GM18909 (cell line): ENCODE data around the gene UST.
"Not testable (repeated sequence)": the region's sequence is repeated elsewhere in the genome, so short reads cannot be mapped to it uniquely, and the experiment has no call there.

Experiments used
- ATAC-seq: cut with Tn5 transposase; IDR thresholded peaks from one replicate; pipeline ENCODE4 v1.9.1; 2021; ENCODE audit warnings: mild to moderate bottlenecking; ENCODE audit not compliant: unreplicated experiment, poor library complexity

The UST gene

DNA sequence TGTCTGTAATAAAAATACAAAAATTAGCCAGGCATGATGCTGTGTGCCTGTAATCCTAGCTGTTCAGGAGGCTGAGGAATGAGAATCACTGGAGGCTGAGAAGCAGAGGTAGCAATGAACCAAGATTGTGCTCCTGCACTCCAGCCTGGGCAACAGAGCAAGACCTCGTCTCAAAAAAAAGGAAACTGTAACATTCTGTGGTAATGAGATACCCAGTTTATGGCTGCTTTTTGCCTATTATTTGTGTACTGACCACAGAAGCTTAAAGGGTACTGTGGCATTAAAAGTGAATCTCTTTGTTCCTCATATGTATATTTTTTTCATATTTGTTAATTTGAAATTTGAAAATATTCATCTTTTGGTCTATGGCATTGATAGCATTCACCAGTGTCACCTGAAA lies 185.4 kb downstream of the UST start:
- ATAC-seq, result no peak

DNA sequence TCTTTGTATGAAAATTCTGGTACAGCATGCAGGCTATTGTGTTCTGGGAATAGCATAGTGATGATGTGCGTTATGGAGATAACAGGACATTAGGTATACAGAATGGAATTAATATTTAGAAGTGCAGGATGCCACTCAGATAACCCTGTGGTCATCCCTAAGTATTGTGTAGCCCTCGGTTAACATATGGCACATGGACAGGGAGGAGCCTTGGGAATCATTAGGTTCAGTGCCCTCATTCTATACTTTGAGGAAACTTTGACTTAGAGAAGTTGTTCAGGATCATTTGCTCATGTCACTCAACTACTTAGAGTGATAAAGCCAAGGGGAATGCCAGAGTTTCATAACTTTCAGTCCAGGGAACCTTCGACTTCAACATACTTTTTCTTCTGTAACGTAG lies 185.9 kb downstream of the UST start:
- ATAC-seq, result no peak

DNA sequence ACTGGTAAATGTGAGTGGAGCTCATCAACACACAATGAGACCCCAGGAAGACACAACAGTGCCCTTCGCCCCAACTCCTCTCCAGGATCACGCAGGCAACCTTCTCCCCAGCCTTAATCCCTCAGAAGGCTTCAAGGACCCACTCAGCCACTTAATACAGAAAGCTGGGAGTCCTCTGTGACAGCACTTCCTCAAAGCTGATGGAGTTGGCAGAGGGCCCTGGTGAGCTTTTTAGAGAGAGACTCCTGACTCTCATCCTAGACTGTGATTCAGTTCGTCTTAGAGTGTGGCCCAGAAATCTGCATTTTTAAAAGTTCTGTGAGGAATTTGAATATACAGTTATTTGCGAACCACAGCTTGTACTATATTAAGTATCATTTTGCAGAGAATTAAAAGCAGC lies 187.7 kb downstream of the UST start:
- no peak for ATAC-seq

DNA sequence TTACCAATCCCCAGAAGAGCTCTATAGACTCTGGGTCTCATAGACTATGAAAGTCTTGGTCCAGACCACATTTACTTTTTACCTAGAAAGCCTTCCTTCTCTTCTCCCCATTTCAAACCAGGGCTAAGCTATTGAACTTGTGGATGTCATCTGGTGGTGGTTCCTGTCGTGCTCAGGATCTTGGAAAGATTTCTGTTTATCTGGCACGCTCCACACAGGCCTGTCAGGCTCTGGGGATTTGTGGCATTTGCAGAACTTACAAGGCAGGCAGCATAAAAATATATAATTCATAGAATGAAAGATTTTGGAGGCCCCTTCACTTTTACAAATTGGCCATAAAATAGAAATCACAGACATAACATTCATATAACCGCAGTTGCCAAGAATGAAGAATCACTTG lies 188.1 kb downstream of the UST start:
- no peak for ATAC-seq

DNA sequence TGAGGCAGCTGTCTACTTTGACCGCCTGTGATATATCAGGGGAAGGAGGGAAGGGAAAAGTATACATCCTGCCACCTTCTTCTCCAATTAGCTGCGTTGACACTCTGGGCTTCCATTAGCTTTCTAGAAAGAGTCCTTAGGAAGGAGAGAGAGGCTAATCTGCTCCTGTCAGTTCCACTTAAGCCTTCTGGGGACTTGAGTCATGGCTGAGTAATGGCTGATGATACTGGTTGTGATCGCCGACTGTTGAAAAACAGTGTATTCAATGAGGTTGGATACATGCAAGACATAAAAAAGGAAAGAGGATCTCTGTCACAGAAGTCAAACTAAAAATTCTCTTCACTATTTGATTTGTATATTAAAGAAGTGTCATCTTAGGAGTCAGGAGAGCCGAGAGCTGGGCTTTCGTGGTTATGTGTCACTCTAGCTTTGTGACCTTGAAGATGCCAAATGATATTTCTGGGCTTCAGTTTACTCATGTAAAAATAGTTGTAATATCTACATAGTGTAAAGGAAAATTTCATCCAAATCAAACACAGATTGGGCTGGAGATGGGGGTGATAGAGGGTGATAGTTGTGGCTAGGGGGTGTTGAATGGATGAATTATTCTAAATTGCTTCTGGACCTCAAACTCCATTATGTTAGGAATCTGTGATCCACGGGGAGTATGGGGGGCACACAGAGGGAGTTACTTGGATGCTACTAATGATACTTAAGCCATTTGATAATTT lies 189.0 kb downstream of the UST start:
- no peak for ATAC-seq

DNA sequence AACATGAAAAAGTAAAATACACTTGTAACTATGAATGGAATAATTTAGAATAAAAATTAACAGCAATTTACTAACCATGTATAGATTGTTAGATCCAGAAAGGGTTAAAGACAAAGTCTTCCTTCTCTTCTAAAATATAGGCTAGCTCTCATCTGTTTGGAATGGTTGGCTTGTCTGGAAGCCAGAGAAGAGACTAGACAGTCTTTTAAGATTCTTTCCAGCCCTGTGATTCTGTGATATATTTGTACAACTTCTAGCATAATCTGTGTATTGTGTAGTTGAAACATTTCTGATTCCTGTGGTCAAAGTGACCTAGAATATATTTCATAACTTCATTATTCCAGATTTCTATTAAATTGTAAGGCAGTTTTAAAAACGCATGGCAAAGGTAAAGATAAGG lies 196.6 kb downstream of the UST start:
- no peak for ATAC-seq

DNA sequence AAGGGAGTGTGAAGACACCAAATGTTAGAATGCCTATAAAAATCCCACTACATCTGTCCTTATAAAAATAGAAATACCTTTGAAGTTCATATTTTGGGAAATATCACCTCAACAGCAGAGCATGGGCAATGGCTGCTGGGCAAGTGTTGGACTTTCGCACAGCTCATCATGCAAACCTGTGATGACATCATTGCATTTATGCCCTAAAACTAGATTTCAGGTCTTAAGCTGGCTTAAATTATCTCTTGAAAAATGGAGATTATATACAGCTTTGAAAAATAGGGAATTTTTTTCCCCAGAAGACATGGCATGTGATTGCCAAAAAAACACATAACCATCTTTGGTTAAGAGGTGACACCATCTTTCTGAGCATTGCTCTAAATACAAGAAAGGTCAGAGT lies 197.8 kb downstream of the UST start:
- ATAC-seq, result no peak

DNA sequence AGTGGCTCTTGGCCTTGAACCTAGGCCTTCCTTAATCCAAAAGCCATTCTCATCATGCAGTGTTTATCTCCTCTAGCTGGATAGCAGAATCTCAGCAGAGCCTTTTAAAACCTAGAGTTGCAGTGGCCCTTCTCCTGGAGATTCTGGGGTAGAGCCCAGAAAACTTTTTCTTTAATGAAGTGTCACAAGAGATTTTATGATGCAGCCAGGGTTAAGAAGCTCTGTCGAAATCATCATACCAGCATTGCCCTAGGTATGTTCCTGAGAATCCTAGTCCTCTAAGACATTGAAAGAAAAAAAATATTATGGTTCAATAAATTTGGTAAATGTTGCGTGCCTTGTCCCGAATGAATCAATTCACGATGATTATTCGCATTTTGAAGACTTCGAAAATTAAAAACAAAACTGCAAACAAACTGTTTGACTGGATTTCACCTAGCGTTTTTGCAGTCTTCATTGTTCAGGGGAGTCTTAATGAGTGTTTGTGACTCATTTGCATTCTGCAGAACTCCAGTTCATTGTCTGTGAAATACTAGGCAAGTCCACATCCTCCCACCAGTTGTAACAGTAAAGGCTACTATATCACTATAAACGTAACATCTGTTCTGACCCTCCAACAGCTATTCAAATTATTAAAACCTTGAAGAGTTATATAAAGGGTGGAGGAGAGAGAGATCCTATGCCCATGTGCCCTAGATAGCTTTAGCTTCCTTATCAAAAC lies 198.6 kb downstream of the UST start:
- no peak for ATAC-seq

DNA sequence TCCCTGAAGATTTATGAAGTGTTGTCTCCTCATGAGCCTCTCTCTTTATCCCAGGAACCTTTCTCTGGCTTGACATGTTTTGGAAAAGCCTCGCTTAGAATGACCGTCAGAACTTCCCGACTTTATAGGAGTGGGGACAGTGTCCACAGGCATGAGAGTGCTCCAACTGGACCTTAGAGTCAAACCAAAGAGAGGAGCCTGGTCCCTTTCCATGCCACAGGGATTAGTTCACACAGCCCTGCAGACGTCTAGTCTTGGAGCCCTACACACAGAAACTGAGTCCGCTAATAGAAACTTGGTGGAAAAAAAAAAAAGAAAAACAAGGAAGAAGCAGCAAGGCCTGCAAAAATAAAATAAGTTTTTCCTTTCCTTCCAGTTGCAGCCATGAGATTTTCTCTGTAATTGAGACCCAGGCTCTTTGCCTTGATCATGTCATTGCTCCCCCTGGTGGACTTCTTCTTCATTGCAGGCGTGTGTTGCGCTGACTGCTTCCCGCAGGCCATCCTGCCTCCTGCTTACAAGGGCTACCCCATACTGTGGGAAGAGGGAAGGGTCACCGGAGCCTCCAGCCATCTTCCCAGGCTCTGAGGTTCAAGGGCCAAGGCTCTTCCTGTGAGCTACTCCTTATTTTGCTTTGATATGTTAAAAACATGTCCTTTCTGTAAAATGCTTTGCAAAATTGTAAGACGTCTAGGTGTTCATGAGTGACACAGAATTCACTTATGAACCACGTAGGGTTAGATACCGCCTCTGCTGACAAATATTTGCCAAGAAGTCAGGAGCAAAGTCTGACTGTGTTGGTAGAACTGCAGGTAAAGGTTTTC lies 201.0 kb downstream of the UST start:
- ATAC-seq, result peak; percentile 80

DNA sequence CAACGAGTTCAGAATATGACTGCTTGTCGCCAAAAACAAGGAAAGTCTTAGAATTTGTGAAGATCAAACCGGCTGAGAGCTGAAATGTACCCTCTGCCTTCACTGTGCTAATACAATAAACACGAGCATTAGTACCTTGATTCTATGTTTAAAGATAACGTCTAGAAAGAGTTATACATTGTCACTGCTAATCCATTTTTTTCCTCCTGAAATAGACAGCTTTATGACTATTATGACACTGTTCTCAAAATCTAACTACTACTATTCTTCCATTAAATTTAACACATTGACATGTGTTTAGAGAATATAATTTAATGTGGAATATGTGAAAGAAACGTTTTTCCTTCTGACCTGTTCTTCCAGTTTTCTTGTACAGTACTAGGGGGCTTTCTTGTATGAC lies 204.8 kb downstream of the UST start:
- no peak for ATAC-seq

DNA sequence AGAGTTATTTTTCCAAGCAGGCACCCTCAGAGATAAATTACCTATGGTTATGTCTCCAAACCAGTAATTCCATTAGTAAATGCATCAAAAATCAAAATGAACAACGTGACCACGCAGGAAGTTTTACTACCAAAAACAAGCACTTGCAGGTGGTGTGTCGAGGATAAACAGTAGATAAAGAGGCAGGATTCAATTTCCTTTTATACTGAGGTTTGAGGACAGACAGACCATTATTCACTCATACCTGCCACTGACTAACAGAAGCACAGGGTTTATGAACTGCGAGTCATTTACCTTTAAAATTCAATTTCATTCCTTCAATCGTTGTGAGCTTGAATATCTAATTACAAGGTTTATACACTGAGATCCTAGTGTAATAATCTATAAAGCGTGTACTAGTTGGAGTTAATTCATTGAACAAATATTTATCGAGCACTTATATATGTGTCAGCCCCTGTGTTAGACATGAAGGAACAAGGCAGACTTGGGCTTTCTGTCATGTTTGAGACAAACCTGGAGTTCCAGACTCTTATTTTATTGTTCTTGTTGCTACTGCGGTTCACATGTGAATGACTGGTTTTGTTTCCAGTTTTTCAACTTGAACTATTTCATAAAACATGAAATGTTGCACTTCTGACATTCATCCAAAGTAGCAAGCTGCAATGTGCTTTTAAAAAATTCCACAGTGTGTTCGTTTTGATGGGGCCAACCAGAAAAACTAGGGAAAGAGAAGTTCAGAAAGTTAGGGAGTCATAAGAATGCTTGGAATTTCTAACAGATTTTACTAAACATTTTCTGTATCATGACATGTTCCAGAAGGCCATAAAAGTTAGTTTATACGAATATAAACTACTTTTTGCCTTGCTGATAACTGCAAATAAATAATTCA lies 205.6 kb downstream of the UST start:
- ATAC-seq, result no peak

DNA sequence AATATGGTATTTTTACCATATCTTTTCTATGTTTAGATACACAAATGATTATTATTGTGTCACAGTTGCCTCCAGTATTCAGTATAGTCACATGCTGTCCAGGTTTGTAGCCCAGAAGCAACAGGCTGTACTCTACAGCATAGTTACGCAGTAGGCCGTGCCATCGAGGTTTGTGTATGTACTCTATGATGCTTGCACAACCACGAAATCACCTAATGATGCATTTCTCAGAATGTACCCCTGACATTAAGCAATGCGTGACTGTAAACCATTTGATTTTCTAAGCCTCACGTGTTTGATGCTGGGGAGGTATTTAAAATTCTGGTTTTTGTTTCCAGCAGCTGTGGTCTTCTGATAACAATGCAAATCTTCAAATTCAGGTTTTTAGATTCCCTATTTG lies 207.6 kb downstream of the UST start:
- no peak for ATAC-seq

DNA sequence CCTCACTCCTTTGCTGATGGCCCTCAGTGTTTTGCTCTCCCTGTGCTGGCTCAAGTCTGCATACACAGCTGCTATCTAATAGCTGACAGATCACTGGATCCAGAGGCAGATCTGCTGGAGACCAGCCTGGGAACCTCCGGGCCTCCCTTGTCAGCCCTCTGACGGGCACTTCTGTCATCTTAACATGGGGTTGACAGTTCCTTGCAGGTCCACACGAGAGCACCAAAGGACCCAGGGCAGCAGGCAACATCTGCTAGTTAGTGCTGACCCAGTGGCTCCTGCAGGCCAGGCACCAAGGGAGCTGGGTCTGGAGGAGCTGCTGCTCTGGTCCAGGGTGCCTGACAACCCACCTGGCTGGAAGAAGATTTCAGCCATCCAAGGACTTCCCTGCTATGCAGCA lies 208.1 kb downstream of the UST start:
- ATAC-seq, result no peak

DNA sequence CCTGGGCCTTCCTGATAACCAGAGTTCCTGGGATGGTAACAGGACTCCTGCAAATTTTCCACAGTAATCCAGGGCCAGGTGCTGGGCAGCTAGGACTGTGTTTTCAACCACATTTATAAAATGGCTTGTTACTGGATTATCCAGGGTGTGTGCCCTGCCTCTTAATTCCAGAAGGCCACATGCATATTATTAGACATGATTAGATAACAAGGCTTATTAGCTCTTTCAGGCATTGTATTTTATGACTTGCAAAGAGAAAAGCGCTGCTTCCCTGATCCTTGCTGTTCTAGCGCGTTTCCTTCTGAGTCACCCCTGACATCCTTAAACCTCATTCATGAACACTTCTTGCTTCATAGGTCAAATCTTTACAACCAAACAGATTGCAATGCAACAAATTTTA lies 208.6 kb downstream of the UST start:
- ATAC-seq, result no peak

DNA sequence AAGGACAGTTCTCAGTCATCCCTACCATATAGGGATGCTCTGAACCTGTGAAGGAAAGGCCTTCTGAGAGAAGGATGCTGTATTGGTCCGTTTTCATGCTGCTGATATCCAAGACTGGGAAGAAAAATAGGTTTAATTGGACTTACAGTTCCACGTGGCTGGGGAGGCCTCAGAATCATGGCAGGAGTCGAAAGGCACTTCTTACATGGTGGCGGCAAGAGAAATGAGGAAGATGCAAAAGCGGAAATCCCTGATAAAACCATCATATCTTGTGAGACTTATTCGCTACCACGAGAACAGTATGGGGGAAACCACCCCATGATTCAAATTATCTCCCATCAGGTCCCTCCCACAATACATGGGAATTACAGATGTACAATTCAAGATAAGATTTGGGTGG lies 209.3 kb downstream of the UST start:
- not testable (repeated sequence) for ATAC-seq

DNA sequence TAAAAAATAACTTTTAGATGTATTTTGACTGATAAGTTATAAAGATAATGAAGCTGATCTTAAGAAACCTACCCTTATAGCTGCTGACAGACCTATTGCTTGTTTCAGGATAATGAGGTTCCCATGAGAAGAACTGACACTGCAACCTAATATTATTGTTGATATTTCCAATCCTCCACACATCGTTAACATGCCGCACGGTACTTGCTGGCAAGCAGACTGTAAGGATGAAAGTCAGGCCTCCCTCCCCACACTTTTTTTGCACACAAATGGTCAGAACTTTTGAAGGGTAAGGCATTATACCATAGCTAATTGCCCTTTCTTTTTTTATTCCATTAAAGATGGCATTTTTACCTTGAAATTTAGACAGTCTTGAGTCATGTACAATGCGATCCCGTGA lies 210.9 kb downstream of the UST start:
- no peak for ATAC-seq

DNA sequence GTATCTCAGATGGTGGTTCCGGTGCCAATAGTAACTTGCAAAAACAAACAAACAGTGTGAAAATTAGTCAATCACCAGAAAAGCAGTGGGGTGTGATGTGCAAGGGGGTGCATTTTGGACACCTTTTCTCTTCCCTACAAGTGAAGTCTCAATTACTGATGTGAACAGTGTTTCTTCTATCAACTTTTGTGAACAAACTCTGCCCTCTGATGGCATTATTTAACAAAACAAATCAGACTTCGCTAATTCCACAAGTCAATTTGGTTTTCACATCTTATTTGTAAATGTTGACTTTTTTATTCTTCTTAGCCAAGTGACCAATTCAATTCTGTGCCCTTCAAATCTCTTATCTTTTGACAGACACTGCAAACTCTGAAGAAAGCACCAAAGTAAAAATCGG lies 212.2 kb downstream of the UST start:
- no peak for ATAC-seq

DNA sequence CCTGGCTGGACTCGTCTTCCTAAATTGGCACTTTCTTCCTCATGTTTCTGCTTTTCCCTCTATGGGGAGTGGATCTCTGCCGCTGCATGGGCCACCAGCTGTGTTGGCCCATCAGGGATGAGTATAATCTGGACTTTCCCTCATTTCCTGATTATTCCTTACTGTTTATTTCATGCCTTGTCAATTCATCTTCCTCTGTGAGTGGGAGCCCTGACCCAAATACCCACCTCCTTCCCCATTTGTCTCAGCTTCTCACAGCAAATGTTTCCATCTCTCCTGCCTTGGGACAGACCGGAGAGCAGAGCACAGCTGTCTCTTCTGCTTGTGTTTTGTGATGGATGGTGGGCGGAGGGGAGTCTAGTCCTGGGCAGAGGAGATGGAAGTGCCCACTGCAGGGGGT lies 212.7 kb downstream of the UST start:
- no peak for ATAC-seq

DNA sequence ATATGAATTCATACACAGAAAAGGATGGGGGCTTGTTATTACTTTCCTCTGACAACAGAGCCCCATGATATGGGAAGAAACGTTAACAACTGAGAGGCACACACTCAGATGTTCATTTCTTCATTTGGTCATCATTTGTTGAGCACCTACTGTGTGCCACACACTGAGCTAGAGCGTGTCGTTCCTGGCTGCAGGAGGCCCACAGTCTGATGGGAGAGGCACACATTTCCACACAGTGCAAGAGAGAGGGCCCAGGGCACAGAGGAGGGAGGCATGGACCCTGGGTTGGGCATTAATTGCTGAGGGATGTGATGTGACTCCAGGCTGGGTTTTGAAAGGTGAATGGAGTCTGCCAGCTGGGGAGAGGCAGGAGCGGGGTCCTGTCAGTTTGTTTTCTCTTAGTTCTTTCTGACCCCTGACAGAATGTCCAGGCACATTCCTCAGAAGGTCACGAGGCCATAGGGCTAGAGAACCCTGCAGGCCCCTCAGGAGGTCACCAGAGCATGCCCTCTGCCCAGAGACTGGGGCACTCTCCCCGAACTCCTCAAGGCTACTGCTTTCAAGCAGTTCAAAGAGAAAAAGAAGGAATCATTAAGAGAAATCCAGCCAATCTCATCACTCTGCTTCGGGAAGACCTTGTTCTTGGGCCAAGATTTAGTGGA lies 216.2 kb downstream of the UST start:
- no peak for ATAC-seq

DNA sequence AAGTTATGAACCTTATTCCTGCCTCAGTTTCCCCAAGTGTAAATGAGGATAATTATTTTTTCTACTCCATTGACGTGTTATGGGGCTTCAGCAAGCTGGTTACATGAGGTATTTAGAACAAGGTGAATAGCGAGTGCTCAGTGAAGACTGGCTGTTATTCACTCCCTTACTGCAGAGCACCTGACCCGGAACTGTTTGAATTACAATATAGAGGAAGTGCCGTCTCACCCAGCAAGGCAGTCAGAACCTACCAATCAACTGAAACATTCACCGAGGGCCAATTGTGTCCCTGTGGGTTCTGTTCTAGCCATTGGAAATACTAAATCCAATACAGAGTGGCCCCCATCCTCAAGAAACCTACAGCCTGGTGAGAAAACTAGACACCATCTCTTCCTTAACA lies 216.9 kb downstream of the UST start:
- no peak for ATAC-seq
